K562 (cell line): ENCODE data around the gene PRDM11. TPM values are rescaled to one million over a fixed set of nuclear protein-coding genes. Genes with fewer than 3 reads are reported as not detected.

Source experiments
- ATAC-seq: fragments of 200-7000 bp; cut with Tn5 transposase; 3 replicates; pipeline ENCODE4 v1.9.1; 2020; ENCODE audit warnings: moderate library complexity
- BruUV-seq: library from RNA; stranded (reverse); fragments of 400-500 nt; replicated peaks from 2 replicates; lab custom pipeline; 2021; lab: Mats Ljungman, UMichigan
- CTCF ChIA-PET: fragments of 300-600 bp; formaldehyde crosslinking; extraction: SDS; loops from one replicate; lab custom pipeline; 2021; ENCODE audit warnings: low intra/inter-chr PET ratio; lab: Yijun Ruan, JAX
- POLR2A ChIA-PET: fragments of 300-600, 350-650 bp; sonication (Branson Sonifier 250); formaldehyde crosslinking; extraction: SDS; loops from one replicate; lab custom pipeline; 2021; ENCODE audit warnings: antibody characterized with exemption, inconsistent platforms; lab: Yijun Ruan, JAX
- DNase-seq, 4 experiments: peaks; one replicate each; pipeline versions ENCODE4 v3.0.0 to v3.0.0-alpha.2; 2011 to 2018; ENCODE audit warnings: low spot score in 3 of 4, mixed read lengths in 3 of 4; ENCODE audit errors: extremely low read depth in 1 of 4
- FAIRE-seq: peaks from 2 replicates; lab custom pipeline; 2011; peaks lifted over from hg19 to GRCh38; lab: Jason Lieb, UNC
- H2AFZ ChIP-seq: 2 replicates; pipeline ENCODE4 v1.6.0; 2011; ENCODE audit warnings: low read depth, low read length, control low read depth, inconsistent platforms
- H3K27ac ChIP-seq: fragments of 200-600 bp; 3 replicates; pipeline ENCODE4 v1.8.0; 2011; ENCODE audit warnings: low read depth, mild to moderate bottlenecking, control low read depth, inconsistent platforms, low read length, moderate library complexity, mixed read lengths; ENCODE audit errors: extremely low read depth
- H3K27me3 ChIP-seq, 2 experiments: fragments of 300-600 bp in 1 of 2; 2 replicates in 1 of 2; 3 replicates in 1 of 2; pipeline versions ENCODE4 v1.6.0 to v1.8.0; 2011; ENCODE audit warnings: inconsistent platforms in 2 of 2, low read length in 2 of 2, mild to moderate bottlenecking in 1 of 2, mixed read lengths in 1 of 2, moderate library complexity in 1 of 2; ENCODE audit not compliant: control insufficient read depth in 2 of 2, insufficient read depth in 2 of 2
- H3K36me3 ChIP-seq: fragments of 300-600 bp; 3 replicates; pipeline ENCODE4 v1.8.0; 2011; ENCODE audit warnings: mild to moderate bottlenecking, low read length, inconsistent platforms; ENCODE audit not compliant: control insufficient read depth, insufficient read depth
- H3K4me1 ChIP-seq, 2 experiments: fragments of 200-600 bp in 1 of 2; replicated peaks in 1 of 2; 2 replicates in 1 of 2; 3 replicates in 1 of 2; pipeline versions ENCODE4 v1.5.1 to v1.8.0; 2011; ENCODE audit warnings: inconsistent platforms in 2 of 2, low read length in 2 of 2, mild to moderate bottlenecking in 1 of 2, mixed read lengths in 1 of 2, moderate library complexity in 1 of 2; ENCODE audit not compliant: control insufficient read depth in 2 of 2, insufficient read depth in 2 of 2
- H3K4me2 ChIP-seq: 2 replicates; pipeline ENCODE4 v1.6.1; 2011; ENCODE audit warnings: low read length, control low read depth, inconsistent platforms, mixed read lengths; ENCODE audit not compliant: insufficient read depth
- H3K4me3 ChIP-seq: fragments of 200-600 bp; sonication (generic), shearing (Covaris generic); 2 replicates; pipeline ENCODE4 v1.5.1; 2016; ENCODE audit warnings: control low read depth, inconsistent platforms
- H3K79me2 ChIP-seq: fragments of 200-600 bp; 3 replicates; pipeline ENCODE4 v1.8.0; 2011; ENCODE audit warnings: low read length, inconsistent platforms; ENCODE audit not compliant: control insufficient read depth, insufficient read depth
- H3K9ac ChIP-seq, 2 experiments: 2 replicates each; pipeline versions ENCODE4 v1.6.0 to v1.6.1; 2011; ENCODE audit warnings: low read depth in 2 of 2, low read length in 2 of 2, control low read depth in 1 of 2, inconsistent platforms in 1 of 2, mild to moderate bottlenecking in 1 of 2, mixed read lengths in 1 of 2; ENCODE audit not compliant: insufficient read depth in 1 of 2
- H3K9me1 ChIP-seq: one replicate; pipeline ENCODE4 v1.6.0; 2011; ENCODE audit warnings: inconsistent platforms, mild to moderate bottlenecking, low read length, moderate library complexity; ENCODE audit not compliant: control insufficient read depth, insufficient read depth
- H3K9me3 ChIP-seq: replicated peaks from 2 replicates; pipeline ENCODE4 v1.5.1; 2011; ENCODE audit warnings: low read depth, low read length, inconsistent platforms; ENCODE audit not compliant: control insufficient read depth, insufficient read depth
- H4K20me1 ChIP-seq: replicated peaks from 2 replicates; pipeline ENCODE4 v1.6.1; 2011; ENCODE audit warnings: low read length, inconsistent platforms, mixed read lengths; ENCODE audit not compliant: control insufficient read depth, insufficient read depth
- ZZZ3 ChIP-seq: fragments of 450-650 bp; IDR thresholded peaks from 2 replicates; pipeline ENCODE4 v1.6.1; 2016; ENCODE audit warnings: antibody characterized with exemption, mild to moderate bottlenecking, moderate library complexity
- WGBS: fragments of 100-300 bp; shearing (Covaris generic); methylation state at CpG from one replicate; pipeline ENCODE4 v1.1.6; 2016; ENCODE audit warnings: low coverage, mixed read lengths; ENCODE audit not compliant: insufficient coverage; ENCODE audit errors: missing lambda C conversion rate; 5-methylcytosine and 5-hydroxymethylcytosine counted together
- in situ Hi-C: fragments of 300-500 bp; cut with MboI; formaldehyde crosslinking; loops from 4 replicates; pipeline ENCODE4 v1.15.0; 2018; ENCODE audit warnings: inconsistent platforms, mixed read lengths
- intact Hi-C: fragments of 100-400 bp; cut with micrococcal nuclease; formaldehyde crosslinking; loops from 2 replicates; pipeline ENCODE4 v1.14.2; 2022
- polyA plus RNA-seq, 8 experiments: library from polyadenylated mRNA; depleted of rRNA in 4 of 8; stranded (reverse) in 5 of 8; unstranded in 3 of 8; fragments of >200 nt; fragmentation: Nextera tagmentation in 2 of 8; fragmentation: Illumina TruSeq in 1 of 8; extraction: Ambion mirVana in 2 of 8; extraction: Trizol in 1 of 8; gene quantifications; 2 replicates each; pipeline versions ENCODE4 v1.2.1 to v1.2.3, GENCODE V29; 2011 to 2014; ENCODE audit warnings: inconsistent platforms in 1 of 8, missing spikeins in 1 of 8
- total RNA-seq, 7 experiments: library from RNA; depleted of rRNA in 6 of 7; stranded (reverse); fragments of >200 nt in 6 of 7; fragmentation: Illumina TruSeq in 2 of 7; extraction: Trizol in 2 of 7; gene quantifications; 2 replicates each; pipeline versions ENCODE4 v1.2.1 to v1.2.3, GENCODE V29; 2011 to 2021; ENCODE audit warnings: low replicate concordance in 1 of 7
- TF ChIP-seq, protein P1 (sequence below): sonication (generic); formaldehyde crosslinking; IDR thresholded peaks from 2 replicates; pipeline ENCODE4 v1.8.0; 2023; ENCODE audit warnings: missing genetic modification reagents, mild to moderate bottlenecking, borderline replicate concordance

PRDM11 gene
- total and polyA plus RNA-seq, 9 of the 15 experiments (the other 6 are each of a cell fraction or from before 2014, with no cell fraction given) = 0.01 to 1.1 (median 0.29) TPM

GRCh38 chr11:45165386-45165785 lies 18.9 kb downstream of the PRDM11 start:
- Histone ChIP-seq H4K20me1 (peaks cover 9% of the 10 kb centered on the region; the same call in 1 of the 2 replicates), H3K27ac (no peak overlapping the region), H2AFZ (no peak overlapping the region), H3K79me2 (no peaks in the 10 kb centered on the region), H3K27me3 (peaks cover 2 to 41% of the 10 kb centered on the region in 2 experiments; a peak in 3 of 5 replicates), H3K9me3 (no peaks in the 10 kb centered on the region), H3K4me3 (no peak overlapping the region), H3K4me1 (no peaks in the 10 kb centered on the region)
- BruUV-seq = no TSS peak
- FAIRE-seq (no peak), DNase-seq (no peak), ATAC-seq (no peak)
- intact Hi-C loops = no loop called here
- in situ Hi-C loops = no loop called here
- WGBS = 1% methylated on average over 9 of the region's 9 CpGs
- ChIA-PET CTCF (no interaction called here), POLR2A (interaction anchor here (0.6 kb wide), 1 partner anchor 10 kb away, joined by 3 read pairs; no protein-coding TSS in a partner anchor)
- no peak for TF ChIP-seq ZZZ3
- TF ChIP-seq, protein P1, sequence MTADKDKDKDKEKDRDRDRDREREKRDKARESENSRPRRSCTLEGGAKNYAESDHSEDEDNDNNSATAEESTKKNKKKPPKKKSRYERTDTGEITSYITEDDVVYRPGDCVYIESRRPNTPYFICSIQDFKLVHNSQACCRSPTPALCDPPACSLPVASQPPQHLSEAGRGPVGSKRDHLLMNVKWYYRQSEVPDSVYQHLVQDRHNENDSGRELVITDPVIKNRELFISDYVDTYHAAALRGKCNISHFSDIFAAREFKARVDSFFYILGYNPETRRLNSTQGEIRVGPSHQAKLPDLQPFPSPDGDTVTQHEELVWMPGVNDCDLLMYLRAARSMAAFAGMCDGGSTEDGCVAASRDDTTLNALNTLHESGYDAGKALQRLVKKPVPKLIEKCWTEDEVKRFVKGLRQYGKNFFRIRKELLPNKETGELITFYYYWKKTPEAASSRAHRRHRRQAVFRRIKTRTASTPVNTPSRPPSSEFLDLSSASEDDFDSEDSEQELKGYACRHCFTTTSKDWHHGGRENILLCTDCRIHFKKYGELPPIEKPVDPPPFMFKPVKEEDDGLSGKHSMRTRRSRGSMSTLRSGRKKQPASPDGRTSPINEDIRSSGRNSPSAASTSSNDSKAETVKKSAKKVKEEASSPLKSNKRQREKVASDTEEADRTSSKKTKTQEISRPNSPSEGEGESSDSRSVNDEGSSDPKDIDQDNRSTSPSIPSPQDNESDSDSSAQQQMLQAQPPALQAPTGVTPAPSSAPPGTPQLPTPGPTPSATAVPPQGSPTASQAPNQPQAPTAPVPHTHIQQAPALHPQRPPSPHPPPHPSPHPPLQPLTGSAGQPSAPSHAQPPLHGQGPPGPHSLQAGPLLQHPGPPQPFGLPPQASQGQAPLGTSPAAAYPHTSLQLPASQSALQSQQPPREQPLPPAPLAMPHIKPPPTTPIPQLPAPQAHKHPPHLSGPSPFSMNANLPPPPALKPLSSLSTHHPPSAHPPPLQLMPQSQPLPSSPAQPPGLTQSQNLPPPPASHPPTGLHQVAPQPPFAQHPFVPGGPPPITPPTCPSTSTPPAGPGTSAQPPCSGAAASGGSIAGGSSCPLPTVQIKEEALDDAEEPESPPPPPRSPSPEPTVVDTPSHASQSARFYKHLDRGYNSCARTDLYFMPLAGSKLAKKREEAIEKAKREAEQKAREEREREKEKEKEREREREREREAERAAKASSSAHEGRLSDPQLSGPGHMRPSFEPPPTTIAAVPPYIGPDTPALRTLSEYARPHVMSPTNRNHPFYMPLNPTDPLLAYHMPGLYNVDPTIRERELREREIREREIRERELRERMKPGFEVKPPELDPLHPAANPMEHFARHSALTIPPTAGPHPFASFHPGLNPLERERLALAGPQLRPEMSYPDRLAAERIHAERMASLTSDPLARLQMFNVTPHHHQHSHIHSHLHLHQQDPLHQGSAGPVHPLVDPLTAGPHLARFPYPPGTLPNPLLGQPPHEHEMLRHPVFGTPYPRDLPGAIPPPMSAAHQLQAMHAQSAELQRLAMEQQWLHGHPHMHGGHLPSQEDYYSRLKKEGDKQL (CRISPR knock-in tag) = no peak
- TF ChIP-seq, all 486 proteins: peak for 0
- Histone ChIP-seq H3K4me2 (no peak overlapping the region), H3K36me3 (no peaks in the 10 kb centered on the region), H3K9ac (no peak overlapping the region), H3K9me1 (no peaks in the 10 kb centered on the region)
